Keratinocyte (primary cell): ENCODE data around the gene OR8B4. TPM values are rescaled to one million over a fixed set of nuclear protein-coding genes. Genes with fewer than 3 reads are reported as not detected.
"Not testable (repeated sequence)": the region's sequence is repeated elsewhere in the genome, so short reads cannot be mapped to it uniquely, and the experiment has no call there.

ENCODE experiments used
- DNase-seq: peaks from one replicate; pipeline ENCODE4 v3.0.0-alpha.2; 2011; ENCODE audit warnings: low read depth, missing footprints, low spot score
- FAIRE-seq: peaks from 2 replicates; lab custom pipeline; 2011; peaks lifted over from hg19 to GRCh38; lab: Jason Lieb, UNC
- H2AFZ ChIP-seq: 2 replicates; pipeline ENCODE4 v1.6.0; 2012; ENCODE audit warnings: low read length, control low read depth, inconsistent platforms; ENCODE audit not compliant: control insufficient read depth
- H3K27ac ChIP-seq: 2 replicates; pipeline ENCODE4 v1.5.1; 2011; ENCODE audit warnings: low read length; ENCODE audit not compliant: control insufficient read depth, insufficient read depth
- H3K27me3 ChIP-seq: 3 replicates; pipeline ENCODE4 v1.6.0; 2011; ENCODE audit warnings: low read length; ENCODE audit not compliant: control insufficient read depth, insufficient read depth; ENCODE audit errors: extremely low read depth
- H3K36me3 ChIP-seq, 2 experiments: 2 replicates in 1 of 2; 3 replicates in 1 of 2; pipeline ENCODE4 v1.5.1; 2011; ENCODE audit warnings: low read length in 2 of 2, mild to moderate bottlenecking in 1 of 2; ENCODE audit not compliant: control insufficient read depth in 2 of 2, insufficient read depth in 2 of 2; ENCODE audit errors: extremely low read depth in 1 of 2
- H3K4me1 ChIP-seq: 3 replicates; pipeline ENCODE4 v1.5.1; 2011; ENCODE audit warnings: low read length; ENCODE audit not compliant: control insufficient read depth, insufficient read depth; ENCODE audit errors: extremely low read depth
- H3K4me2 ChIP-seq: 3 replicates; pipeline ENCODE4 v1.6.0; 2011; ENCODE audit warnings: low read depth, low read length; ENCODE audit not compliant: control insufficient read depth, insufficient read depth; ENCODE audit errors: extremely low read depth
- H3K4me3 ChIP-seq, 3 experiments: fragments of 200-600 bp in 1 of 3; sonication (generic) in 1 of 3; 2 replicates in 2 of 3; 3 replicates in 1 of 3; pipeline ENCODE4 v1.5.1; 2011 to 2016; ENCODE audit warnings: low read length in 3 of 3, mild to moderate bottlenecking in 3 of 3, control low read depth in 2 of 3, inconsistent platforms in 1 of 3, low read depth in 1 of 3, mixed read lengths in 1 of 3, mixed run types in 1 of 3, moderate library complexity in 1 of 3; ENCODE audit not compliant: control insufficient read depth in 2 of 3, insufficient read depth in 2 of 3; ENCODE audit errors: extremely low read depth in 1 of 3
- H3K79me2 ChIP-seq: 2 replicates; pipeline ENCODE4 v1.6.0; 2012; ENCODE audit warnings: low read length; ENCODE audit not compliant: control insufficient read depth, insufficient read depth
- H3K9ac ChIP-seq: 3 replicates; pipeline ENCODE4 v1.6.0; 2011; ENCODE audit warnings: low read length; ENCODE audit not compliant: control insufficient read depth, insufficient read depth; ENCODE audit errors: extremely low read depth
- H3K9me1 ChIP-seq: 3 replicates; pipeline ENCODE4 v1.6.0; 2011; ENCODE audit warnings: low read length; ENCODE audit not compliant: control insufficient read depth, insufficient read depth; ENCODE audit errors: extremely low read depth
- H3K9me3 ChIP-seq: 2 replicates; pipeline ENCODE4 v1.5.1; 2012; ENCODE audit warnings: low read depth, low read length; ENCODE audit not compliant: control insufficient read depth
- H4K20me1 ChIP-seq: 3 replicates; pipeline ENCODE4 v1.6.0; 2011; ENCODE audit warnings: low read length; ENCODE audit not compliant: control insufficient read depth, insufficient read depth; ENCODE audit errors: extremely low read depth
- EZH2 ChIP-seq: IDR thresholded peaks from one replicate; pipeline ENCODE4 v1.6.1; 2012; ENCODE audit warnings: inconsistent platforms, mild to moderate bottlenecking, low read length, moderate library complexity
- dilution Hi-C: fragments of 300-500 bp; cut with MboI; formaldehyde crosslinking; loops from one replicate; pipeline ENCODE4 v1.7.0; 2020; ENCODE audit warnings: low sequenced_read_pairs; ENCODE audit not compliant: extremely low pct_ligation_motif_present
- polyA plus RNA-seq, 5 experiments: library from polyadenylated mRNA; depleted of rRNA in 3 of 5; stranded (reverse) in 3 of 5; stranded (forward) in 1 of 5; unstranded in 1 of 5; fragments of >200 nt; gene quantifications; 1 replicate in 1 of 5; 2 replicates in 3 of 5; 3 replicates in 1 of 5; pipeline versions ENCODE4 v1.2.1 to v1.2.3, GENCODE V29; 2011 to 2012; ENCODE audit warnings: missing spikeins in 2 of 5, low read depth in 1 of 5, low replicate concordance in 1 of 5
- TF ChIP-seq, protein P1 (sequence below), 3 experiments: IDR thresholded peaks in 1 of 3; conservative IDR thresholded peaks in 1 of 3; optimal IDR thresholded peaks in 1 of 3; 2 replicates in 2 of 3; 3 replicates in 1 of 3; pipeline versions ENCODE3 to v1.5.1; 2011; ENCODE audit warnings: low read length in 3 of 3, mild to moderate bottlenecking in 3 of 3, moderate library complexity in 2 of 3, control low read depth in 1 of 3, inconsistent platforms in 1 of 3; ENCODE audit not compliant: insufficient read depth in 2 of 3; ENCODE audit errors: extremely low read depth in 1 of 3

The OR8B4 gene
- polyA plus RNA-seq, 1 donor (not counting 4 experiments of a cell fraction or from before 2014, with no cell fraction given) = not detected

DNA sequence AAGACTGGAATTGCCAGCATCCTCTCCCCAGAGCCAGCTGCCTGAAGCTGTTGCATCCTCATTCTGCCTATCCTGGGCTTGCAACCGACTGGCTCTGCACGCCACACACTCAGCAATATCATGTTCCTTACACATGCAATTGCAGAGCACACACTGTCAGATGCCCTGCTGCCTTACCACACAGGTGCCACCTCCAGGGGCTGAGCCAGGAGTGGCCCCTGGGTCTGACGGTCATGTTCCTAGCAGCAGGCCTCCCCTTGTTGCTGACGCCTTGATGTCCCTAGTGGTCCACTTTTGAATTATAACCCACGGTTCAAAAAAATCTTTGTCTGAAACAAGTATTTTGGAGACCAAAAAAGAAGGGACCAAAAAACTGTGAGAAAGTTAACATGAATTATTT lies 39.3 kb upstream of the OR8B4 start:
- DNase-seq = no peak
- no peak overlapping the region for H3K4me2 ChIP-seq
- no peak overlapping the region for H2AFZ ChIP-seq
- no peaks in the 10 kb centered on the region for H4K20me1 ChIP-seq
- H3K36me3 ChIP-seq = no peaks in the 10 kb centered on the region
- no peak for FAIRE-seq
- H3K27ac ChIP-seq = no peak overlapping the region
- H3K27me3 ChIP-seq = no peaks in the 10 kb centered on the region
- dilution Hi-C loops = no loop called here
- TF ChIP-seq, protein P1, sequence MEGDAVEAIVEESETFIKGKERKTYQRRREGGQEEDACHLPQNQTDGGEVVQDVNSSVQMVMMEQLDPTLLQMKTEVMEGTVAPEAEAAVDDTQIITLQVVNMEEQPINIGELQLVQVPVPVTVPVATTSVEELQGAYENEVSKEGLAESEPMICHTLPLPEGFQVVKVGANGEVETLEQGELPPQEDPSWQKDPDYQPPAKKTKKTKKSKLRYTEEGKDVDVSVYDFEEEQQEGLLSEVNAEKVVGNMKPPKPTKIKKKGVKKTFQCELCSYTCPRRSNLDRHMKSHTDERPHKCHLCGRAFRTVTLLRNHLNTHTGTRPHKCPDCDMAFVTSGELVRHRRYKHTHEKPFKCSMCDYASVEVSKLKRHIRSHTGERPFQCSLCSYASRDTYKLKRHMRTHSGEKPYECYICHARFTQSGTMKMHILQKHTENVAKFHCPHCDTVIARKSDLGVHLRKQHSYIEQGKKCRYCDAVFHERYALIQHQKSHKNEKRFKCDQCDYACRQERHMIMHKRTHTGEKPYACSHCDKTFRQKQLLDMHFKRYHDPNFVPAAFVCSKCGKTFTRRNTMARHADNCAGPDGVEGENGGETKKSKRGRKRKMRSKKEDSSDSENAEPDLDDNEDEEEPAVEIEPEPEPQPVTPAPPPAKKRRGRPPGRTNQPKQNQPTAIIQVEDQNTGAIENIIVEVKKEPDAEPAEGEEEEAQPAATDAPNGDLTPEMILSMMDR (optimal IDR thresholded peaks at IDR 0.05 in 1 of 3, IDR thresholded peaks at IDR 0.05 in 1 of 3, conservative IDR thresholded peaks at IDR 0.05 in 1 of 3; ENCODE audit: extremely low read depth in 1 of 3, insufficient read depth in 2 of 3, low read length in 3 of 3) = no peak
- no peak for TF ChIP-seq EZH2
- no peaks in the 10 kb centered on the region for H3K79me2 ChIP-seq
- H3K9me1 ChIP-seq = no peaks in the 10 kb centered on the region
- no peak overlapping the region for H3K9ac ChIP-seq
- H3K4me1 ChIP-seq = no peaks in the 10 kb centered on the region
- no peaks in the 10 kb centered on the region for H3K9me3 ChIP-seq
- H3K4me3 ChIP-seq = no peak overlapping the region

DNA sequence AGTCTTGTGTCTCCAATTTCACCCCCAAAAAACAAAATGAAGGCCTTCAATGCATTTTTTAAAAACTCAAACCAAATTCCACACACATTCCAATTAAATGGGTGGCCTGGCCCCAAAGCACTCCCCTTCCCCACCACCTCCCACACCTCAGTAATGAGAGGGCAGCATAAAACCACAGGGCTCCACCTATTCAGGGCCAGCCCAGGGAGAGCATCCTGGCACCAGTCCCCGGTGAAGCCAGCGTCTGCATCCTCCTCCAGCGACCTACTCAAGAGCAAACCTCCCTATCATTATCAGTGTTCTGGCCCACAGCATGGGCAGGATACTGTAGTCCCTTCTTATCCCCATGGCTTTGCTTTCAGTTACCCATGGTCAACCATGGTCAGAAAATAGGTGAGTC lies 38.7 kb upstream of the OR8B4 start:
- Histone ChIP-seq H3K9ac (no peak overlapping the region), H2AFZ (no peak overlapping the region), H3K79me2 (no peaks in the 10 kb centered on the region), H3K27ac (no peak overlapping the region), H3K4me1 (no peaks in the 10 kb centered on the region), H3K27me3 (no peaks in the 10 kb centered on the region), H3K9me1 (no peaks in the 10 kb centered on the region), H3K4me2 (no peak overlapping the region), H3K9me3 (no peaks in the 10 kb centered on the region), H3K4me3 (no peak overlapping the region), H4K20me1 (no peaks in the 10 kb centered on the region), H3K36me3 (no peaks in the 10 kb centered on the region)
- TF ChIP-seq EZH2 = no peak
- DNase-seq (no peak), FAIRE-seq (no peak)
- dilution Hi-C loops = no loop called here

DNA sequence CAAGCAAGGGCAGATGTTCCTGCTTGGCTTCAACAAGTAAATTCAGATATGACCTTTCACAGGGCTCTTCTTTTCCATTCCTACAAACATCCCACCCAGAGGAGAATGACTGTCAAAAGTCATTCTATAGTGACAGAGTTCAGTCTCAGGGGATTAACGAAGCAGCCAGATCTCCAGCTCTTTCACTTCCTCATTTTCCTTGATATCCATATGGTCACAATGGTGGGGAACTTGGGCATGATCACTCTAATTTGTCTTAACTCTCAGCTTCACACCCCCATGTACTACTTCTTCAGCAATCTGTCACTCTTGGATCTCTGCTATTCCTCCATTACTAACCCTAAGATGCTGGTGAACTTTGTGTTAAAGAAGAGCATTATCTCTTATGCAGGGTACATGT lies 35.8 kb upstream of the OR8B4 start:
- no peak for FAIRE-seq
- TF ChIP-seq EZH2 = no peak
- TF ChIP-seq, protein P1 (optimal IDR thresholded peaks at IDR 0.05 in 1 of 3, IDR thresholded peaks at IDR 0.05 in 1 of 3, conservative IDR thresholded peaks at IDR 0.05 in 1 of 3; ENCODE audit: extremely low read depth in 1 of 3, insufficient read depth in 2 of 3, low read length in 3 of 3) = no peak
- Histone ChIP-seq H3K27ac (no peak overlapping the region), H3K27me3 (no peaks in the 10 kb centered on the region), H3K4me2 (no peak overlapping the region), H3K9me1 (no peaks in the 10 kb centered on the region), H3K4me3 (no peak overlapping the region), H3K36me3 (no peaks in the 10 kb centered on the region), H4K20me1 (no peaks in the 10 kb centered on the region), H3K9ac (no peak overlapping the region), H2AFZ (no peak overlapping the region), H3K9me3 (no peaks in the 10 kb centered on the region), H3K4me1 (no peaks in the 10 kb centered on the region), H3K79me2 (no peaks in the 10 kb centered on the region)
- dilution Hi-C loops = no loop called here
- DNase-seq = no peak

DNA sequence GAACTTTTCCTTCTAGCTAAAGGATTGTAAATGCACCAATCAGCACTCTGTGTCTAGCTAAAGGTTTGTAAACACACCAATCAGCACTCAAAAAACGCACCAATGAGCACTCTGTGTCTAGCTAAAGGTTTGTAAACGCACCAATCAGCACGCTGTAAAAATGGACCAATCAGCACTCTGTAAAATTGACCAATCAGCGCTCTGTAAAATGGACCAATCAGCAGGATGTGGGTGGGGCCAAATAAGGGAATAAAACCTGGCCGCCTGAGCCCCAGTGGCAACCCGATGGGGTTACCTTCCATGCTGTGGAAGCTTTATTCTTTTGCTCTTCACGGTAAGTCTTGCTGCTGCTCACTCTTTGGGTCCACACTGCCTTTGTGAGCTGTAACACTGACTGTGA lies 34.7 kb upstream of the OR8B4 start:
- H3K27ac ChIP-seq, H3K79me2 ChIP-seq, H3K9ac ChIP-seq, H3K4me3 ChIP-seq, H3K4me1 ChIP-seq, H3K9me3 ChIP-seq, H4K20me1 ChIP-seq, H2AFZ ChIP-seq, H3K27me3 ChIP-seq, H3K4me2 ChIP-seq, H3K9me1 ChIP-seq, DNase-seq, FAIRE-seq, dilution Hi-C loops, H3K36me3 ChIP-seq: not testable (repeated sequence)
